HEK293T (cell line): ENCODE data around the gene PTPN11.

ENCODE experiments used
- L3MBTL2 ChIP-seq: fragments of 450-650 bp; conservative IDR thresholded peaks from 2 replicates; pipeline ENCODE4 v1.6.1; 2016; ENCODE audit warnings: mild to moderate bottlenecking
- LEF1 ChIP-seq: fragments of 450-650 bp; IDR thresholded peaks from 2 replicates; pipeline ENCODE4 v1.6.1; 2017; ENCODE audit warnings: mild to moderate bottlenecking, borderline replicate concordance
- SP1 ChIP-seq: fragments of 450-650 bp; IDR thresholded peaks from 2 replicates; pipeline ENCODE4 v1.6.1; 2017

GRCh38 chr12:112374166-112374740, 44.5 kb upstream of the PTPN11 start:
- TF ChIP-seq SP1 (no peak), LEF1 (no peak), L3MBTL2 (no peak)
